Measurements from ENCODE around the gene SLC17A9. TPM values are rescaled to one million over a fixed set of nuclear protein-coding genes. Genes with fewer than 3 reads are reported as not detected.

The SLC17A9 gene
- 0.41 and 2.0 TPM in 2 replicates for total RNA-seq (ENCODE audit: low replicate concordance)

GRCh38 chr20:62952373-62952967 lies at the start of gene SLC17A9:
Gene SLC17A9 (plus strand): TSS chr20:62952709. CDS start chr20:62952831, 122 bp downstream.
- peak within 1 kb of the TSS; percentile 46 for H3K4me3 ChIP-seq (ENCODE audit: low read depth, low read length)
- TF ChIP-seq, protein P1, sequence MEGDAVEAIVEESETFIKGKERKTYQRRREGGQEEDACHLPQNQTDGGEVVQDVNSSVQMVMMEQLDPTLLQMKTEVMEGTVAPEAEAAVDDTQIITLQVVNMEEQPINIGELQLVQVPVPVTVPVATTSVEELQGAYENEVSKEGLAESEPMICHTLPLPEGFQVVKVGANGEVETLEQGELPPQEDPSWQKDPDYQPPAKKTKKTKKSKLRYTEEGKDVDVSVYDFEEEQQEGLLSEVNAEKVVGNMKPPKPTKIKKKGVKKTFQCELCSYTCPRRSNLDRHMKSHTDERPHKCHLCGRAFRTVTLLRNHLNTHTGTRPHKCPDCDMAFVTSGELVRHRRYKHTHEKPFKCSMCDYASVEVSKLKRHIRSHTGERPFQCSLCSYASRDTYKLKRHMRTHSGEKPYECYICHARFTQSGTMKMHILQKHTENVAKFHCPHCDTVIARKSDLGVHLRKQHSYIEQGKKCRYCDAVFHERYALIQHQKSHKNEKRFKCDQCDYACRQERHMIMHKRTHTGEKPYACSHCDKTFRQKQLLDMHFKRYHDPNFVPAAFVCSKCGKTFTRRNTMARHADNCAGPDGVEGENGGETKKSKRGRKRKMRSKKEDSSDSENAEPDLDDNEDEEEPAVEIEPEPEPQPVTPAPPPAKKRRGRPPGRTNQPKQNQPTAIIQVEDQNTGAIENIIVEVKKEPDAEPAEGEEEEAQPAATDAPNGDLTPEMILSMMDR (IDR thresholded peaks at IDR 0.05; ENCODE audit: insufficient read depth, low read length): no peak
- no peak for DNase-seq (ENCODE audit: low read depth)

GRCh38 chr20:62902926-62903615 lies 49.4 kb upstream of the SLC17A9 start:
- no peak overlapping the region for H3K4me3 ChIP-seq (ENCODE audit: low read depth, low read length)
- TF ChIP-seq, protein P1 (IDR thresholded peaks at IDR 0.05; ENCODE audit: insufficient read depth, low read length): no peak
- DNase-seq (ENCODE audit: low read depth): no peak

- no peak overlapping the region for H3K4me3 ChIP-seq (ENCODE audit: low read depth, low read length)
- TF ChIP-seq, protein P1 (IDR thresholded peaks at IDR 0.05; ENCODE audit: insufficient read depth, low read length): no peak
- no peak for DNase-seq (ENCODE audit: low read depth)
Measured at GRCh38 chr20:62905536-62906117, 46.9 kb upstream of the SLC17A9 start.

DNA sequence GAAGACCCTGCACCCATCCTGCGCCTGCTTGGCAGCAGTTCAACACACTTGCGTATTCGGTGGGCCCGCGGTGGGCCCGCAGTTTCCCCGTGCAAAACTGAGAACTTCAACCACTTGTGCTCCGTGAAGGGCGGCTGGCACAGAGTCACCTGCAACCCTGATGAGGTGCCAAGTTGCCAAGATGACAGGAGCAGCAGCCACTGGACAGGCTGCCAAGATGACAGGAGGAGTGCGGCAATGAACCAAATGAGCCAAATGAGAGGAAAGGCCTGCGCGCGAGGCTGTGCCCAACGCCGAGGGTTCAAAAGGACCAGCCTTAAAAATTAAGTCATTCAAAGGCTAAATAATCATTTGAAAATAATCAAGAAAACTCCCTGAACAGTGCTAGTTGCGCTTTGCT lies 46.3 kb upstream of the SLC17A9 start:
- TF ChIP-seq, protein P1 (IDR thresholded peaks at IDR 0.05; ENCODE audit: insufficient read depth, low read length): no peak
- no peak overlapping the region for H3K4me3 ChIP-seq (ENCODE audit: low read depth, low read length)
- DNase-seq (ENCODE audit: low read depth): no peak

DNA sequence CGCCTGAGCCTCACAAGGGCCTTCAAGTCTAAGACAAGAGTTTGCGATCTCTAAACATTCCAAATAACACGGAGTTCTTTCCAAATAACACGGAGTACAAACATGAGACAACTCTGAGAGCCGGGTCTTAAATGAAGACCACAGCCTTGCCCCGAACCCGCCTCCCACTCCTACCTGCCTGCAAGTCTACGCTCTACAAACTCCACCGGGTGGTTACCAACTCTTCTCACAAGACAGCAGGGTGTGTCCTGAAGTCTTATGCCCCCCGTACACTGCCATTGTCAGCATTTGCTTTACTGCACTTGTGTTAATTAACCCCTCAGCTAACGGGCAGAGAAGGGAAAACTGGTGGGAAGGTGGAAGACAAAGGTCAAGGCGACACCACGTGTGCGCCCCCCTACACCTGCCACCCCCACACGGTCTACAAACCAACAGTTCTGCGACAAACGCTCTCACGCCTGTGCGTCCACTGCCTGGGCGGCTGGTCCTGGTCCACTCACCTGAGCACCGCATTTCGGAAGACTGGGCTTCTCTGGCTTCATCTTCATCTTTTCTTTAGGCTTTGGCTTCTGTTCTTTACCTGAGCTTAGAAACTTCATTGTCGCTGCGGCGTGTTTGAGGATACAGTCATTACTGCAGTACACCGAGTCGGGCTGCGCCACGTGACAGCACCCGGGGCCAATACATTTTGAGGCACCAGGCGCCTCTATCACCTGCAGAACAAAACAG lies 45.7 kb upstream of the SLC17A9 start:
- TF ChIP-seq, protein P1 (IDR thresholded peaks at IDR 0.05; ENCODE audit: insufficient read depth, low read length): no peak
- no peak for DNase-seq (ENCODE audit: low read depth)
- no peak overlapping the region for H3K4me3 ChIP-seq (ENCODE audit: low read depth, low read length)

DNA sequence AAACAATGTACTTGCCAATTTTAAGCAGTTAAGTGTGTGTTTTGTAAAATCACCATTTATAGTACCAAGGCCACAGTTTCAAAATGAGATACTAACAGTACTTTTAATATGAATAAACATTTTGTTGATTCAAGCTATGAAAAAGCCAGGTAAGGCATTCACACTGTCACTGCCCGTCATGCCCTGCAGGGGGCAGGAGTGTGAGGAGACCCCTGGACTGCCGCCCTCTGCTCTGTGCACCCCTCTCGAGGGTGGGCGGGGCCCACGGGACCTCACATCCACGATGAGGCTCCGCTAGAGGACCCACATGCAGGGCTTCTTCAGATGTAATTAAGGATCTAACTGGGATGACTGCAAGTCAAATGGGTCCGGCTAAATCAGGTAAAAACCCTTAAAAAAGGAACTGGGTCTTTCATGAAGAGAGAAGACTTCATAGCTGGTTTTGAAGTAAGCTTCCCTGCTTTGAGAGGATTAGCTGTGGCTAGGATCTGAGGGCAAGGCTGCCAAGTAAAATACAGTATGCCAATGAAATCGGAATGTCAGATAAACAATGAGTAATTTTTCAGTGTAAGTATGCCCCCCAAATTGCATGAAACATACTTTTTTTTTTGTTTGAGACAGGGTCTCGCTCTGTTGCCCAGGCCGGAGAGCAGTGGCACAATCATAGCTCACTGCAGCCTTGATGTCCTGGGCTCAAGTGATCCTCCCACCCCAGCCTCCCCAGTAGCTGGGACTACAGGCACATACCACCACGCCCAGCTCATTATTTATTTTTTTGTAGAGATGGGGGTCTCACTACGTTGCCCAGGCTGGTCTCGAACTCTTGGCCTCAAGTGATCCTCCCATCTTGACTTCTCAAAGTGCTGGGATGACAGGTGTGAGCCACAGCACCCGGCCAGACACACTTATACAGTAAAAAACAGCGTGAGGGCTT lies 44.9 kb upstream of the SLC17A9 start:
- no peak overlapping the region for H3K4me3 ChIP-seq (ENCODE audit: low read depth, low read length)
- DNase-seq (ENCODE audit: low read depth): no peak
- TF ChIP-seq, protein P1 (IDR thresholded peaks at IDR 0.05; ENCODE audit: insufficient read depth, low read length): peak; percentile 54

All from fibroblast of the aortic adventitia (primary cell).